NOMO-1 treated with DMSO at 0.1 percent for 48 hours (cell line): ENCODE measurements around the gene SRPK1.

ENCODE experiments used
- DNase-seq: peaks from one replicate; lab custom pipeline; 2025; ENCODE audit not compliant: unreplicated experiment; lab: John Stamatoyannopoulos, UW

Gene SRPK1

GRCh38 chr6:35829306-35829705 is 91.6 kb downstream of the SRPK1 start:
- no peak for DNase-seq

DNA sequence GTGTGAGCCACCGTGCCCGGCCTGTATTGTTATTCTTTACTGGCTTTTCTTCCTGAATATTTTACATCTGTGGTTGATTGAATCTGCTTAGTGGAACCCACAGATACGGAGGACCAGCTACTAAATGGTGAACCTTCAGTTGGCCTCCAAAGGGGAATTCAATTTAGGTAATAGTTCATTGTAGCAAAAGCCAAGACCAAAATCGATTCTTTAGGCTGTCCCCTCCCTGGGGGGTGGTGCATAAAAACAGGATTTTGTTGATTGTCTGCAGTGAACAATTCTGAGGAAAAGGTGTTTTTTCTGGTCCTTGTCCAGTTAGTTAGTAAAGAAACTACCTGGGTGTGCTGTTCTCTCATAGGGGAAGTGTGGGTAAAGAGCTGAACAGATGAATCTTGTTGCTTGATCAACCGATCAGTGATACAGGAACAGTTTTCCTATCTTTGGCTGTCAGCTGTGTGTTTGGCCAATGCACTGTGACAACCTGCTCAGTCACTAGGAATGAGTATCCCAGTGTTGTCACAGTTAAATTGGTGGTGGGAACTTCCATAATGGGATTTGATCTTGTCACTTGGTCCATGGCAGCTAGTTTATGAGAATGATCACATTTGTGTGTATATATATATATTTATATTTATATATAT is 96.2 kb downstream of the SRPK1 start:
- DNase-seq: no peak

DNA sequence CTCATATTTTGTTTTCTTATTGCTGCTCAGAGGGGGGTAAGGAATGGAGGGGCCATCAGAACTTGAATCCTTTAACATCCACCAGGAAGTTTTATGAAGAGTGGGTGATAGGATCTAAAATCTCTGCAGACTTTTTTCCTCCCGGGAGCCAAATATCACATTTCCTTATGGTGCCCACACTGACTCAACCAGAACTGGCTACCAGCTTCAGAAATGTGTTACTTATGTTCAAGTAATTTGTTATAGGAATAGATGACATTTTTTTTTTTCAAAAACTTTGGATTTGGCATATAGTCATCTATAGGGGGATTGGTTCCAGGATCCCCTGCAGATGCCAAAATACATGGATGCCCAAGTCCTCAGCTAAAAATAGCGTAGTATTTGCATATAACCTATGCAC is 97.3 kb downstream of the SRPK1 start:
- no peak for DNase-seq

- DNase-seq: no peak
Measured at GRCh38 chr6:35817515-35817914, 103.4 kb downstream of the SRPK1 start.

DNA sequence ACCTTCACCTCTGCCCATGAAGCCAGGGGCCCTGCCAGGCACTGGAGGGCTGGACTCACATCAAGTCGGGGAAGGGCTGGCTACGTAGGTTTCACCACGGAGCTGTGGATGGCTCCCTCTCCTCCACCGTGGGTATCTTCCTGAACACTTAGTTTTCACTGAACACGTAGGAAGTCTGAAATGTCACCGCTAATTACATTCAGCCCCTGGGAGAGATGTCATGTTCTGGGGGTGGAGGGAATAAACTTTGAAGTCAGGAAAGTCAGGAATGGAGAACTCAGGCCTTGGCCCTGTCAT is 109.3 kb downstream of the SRPK1 start:
- no peak for DNase-seq

GRCh38 chr6:35810971-35811698 is 109.8 kb downstream of the SRPK1 start:
- DNase-seq: no peak

DNA sequence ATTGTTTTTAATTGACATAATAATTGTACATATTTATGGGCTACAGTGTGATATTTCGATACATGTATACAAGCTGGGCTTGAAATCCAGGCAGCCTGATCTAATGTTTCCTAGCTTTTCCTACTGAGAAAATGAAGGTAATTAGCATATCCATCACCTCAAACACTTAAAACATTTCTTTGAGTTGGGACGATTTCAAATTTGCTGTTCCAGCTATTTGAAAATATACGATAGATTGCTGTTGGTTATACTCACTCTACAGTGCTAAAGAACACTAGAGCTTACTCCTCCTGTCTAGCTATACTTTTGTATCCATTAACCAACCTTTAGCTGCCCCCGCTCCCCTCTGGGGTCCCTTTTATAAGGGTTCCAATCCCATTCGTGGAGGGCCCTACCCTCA is 111.1 kb downstream of the SRPK1 start:
- no peak for DNase-seq

DNA sequence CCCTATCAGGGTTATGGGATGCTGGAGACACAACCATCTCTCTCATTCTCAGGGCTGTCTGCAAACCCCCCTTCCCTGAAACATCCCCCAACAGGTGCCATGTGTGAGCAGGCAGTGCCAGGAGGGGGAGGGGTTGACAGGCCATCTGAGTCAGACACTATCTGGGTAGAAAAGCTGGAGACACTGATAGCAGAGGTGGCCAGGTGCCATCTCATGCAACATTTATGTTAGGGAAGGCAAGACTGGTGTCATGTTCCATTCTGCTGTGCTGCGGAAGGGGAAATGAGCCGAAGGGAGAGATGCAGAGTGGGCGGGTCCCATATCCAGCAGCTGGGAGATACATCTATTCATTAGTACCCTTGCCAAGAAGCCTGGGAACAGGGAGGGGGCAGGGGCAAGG is 112.2 kb downstream of the SRPK1 start:
- DNase-seq: no peak

DNA sequence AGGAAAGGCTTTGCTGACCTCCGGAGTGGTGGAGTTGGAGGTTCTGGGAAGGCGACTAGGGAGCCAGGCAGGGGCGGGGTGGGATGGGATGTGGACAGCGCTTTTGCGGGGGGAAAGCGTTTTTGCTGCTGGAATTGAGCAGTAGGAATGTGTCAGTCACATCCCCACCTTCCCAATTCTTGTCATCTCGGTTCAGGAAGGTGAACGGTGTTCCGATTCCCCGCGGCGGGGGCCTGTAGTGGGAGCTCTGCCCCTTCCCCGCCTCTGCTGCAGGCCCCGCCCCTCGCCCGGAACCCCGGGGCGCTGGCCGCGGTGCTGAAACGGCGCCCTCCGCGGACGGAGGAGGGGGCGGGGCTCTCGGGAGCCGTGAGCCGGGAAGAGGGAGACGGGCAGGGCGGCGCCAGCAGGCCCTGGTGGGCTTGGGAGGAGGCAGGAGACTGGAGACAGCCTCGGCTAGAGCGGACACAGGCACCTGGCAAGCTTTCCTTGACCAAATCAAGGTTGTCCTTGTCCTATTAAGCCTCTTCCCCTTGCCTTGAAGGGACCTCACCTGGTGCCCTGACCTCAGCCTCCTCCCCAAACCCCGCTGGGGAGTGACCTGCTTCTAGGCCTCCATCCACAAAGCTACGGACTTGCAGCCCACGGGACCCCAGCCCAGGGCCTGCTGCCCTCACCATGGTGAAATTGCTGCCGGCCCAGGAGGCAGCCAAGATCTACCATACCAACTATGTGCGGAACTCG is 115.7 kb downstream of the SRPK1 start, which contains the start of gene LHFPL5:
Gene LHFPL5 (plus strand): TSS at position 357 of the 741 bp plus-strand sequence. CDS start 319 bp downstream, at position 676.
- peak; percentile 17 for DNase-seq

DNA sequence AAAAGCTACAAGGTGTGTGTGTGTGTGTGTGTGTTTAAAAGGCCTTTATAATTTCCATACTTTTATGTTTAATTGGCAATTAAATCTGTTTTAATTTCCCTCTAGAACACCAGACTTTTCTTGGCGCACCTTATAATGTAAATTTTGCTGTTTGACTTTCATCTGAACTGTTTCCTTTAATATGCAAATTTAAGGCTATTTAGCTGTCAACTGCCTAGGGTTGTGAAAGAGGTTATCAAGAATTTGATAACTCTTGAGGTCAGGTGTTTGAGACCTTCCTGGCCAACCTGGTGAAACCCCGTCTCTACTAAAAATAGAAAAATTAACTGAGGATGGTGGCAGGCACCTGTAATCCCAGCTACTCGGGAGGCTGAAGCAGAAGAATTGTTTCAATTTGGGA is 119.8 kb downstream of the SRPK1 start:
- no peak for DNase-seq

DNA sequence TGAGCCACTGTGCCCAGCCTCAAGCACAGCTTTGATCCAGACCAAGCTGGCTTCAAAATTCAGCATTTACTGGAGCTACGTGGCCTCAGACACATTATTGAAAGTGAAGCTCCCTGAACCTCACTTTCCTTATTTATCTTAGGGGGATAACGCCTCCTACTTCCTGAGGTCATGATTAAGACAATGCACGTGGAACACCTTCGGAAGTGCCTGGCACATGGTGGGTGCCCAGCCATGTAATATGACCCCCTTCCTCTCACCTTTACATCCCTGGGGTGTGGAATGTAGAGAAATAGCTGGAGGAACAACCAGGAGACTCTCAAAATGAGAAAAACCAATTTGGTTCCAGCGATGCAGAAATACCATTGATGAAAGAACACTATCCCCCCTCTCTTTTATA is 122.2 kb downstream of the SRPK1 start:
- DNase-seq: no peak

DNA sequence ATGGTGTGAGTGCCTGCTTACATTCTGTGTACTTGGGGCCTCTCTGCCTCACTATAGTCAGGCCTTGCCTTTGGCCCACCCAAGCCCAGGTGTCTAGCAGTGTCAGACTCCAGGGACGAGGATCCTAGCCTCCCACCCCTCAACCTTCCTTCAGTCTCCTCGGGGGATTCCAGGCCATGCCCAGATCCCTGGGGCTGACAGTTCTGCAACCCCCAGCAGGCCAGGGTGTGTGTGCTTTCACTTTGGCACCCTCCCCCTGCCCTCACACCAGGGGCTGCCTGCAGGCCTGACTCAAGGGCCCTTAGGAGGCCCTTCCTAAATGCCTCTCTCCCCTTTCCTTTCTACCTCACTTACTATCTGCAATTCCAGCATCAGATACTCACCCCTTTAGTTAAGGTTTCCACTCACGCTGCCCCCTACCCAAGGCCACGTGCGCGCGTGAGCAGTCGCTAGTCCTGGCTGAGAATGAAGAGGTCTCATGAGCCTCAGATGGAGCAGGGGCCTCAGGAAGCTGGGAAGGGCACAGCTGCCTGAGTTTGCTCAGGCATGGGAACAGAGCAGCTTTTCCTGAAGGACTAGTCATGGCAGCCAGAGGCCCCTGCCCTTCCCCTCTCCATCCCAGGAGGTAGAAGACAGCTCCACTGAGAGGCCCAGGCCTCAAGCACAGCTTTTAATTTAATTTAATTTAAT is 122.9 kb downstream of the SRPK1 start:
- DNase-seq: no peak

DNA sequence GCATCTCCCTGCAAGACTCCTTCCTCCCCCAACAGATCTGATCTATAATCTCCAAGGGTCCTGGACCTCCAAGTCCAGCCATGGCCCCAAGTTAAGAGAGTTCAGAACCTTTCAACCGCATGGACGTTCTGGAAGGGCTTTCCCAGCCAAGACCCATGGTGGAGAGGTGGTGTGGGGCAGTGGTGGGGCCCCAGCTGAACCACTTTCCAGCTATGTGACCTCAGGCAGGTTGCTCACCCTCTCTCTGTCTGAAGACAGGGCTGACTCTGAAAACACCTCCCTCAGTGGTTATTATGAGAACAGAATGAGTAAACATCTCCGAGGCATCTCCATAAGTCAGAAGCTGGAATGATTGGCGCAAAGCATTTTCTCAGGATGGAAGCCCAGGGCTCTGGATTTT is 124.7 kb downstream of the SRPK1 start:
- no peak for DNase-seq

- no peak for DNase-seq
Measured at GRCh38 chr6:35795453-35796071, 125.3 kb downstream of the SRPK1 start.

- DNase-seq: no peak
Measured at GRCh38 chr6:35794536-35795452, 126.1 kb downstream of the SRPK1 start.

DNA sequence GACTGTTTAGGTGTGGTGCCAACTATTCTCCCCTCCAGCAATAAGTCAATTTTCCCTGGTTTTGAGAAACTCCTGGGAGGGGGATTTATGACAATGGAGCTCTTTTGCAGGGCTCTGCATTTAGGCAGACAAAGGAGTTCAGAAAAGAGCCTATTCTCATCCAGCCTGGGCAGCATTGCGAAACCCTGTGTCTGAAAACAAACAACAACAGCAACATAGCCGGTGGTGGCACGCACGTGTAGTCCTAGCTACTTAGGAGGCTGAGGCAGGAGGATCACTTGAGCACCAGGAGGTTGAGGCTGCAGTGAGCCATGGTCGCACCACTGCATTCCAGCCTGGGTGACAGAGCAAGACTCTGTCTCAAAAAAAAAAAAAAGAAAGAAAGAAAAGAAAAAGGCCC is 130.2 kb downstream of the SRPK1 start:
- DNase-seq: no peak

DNA sequence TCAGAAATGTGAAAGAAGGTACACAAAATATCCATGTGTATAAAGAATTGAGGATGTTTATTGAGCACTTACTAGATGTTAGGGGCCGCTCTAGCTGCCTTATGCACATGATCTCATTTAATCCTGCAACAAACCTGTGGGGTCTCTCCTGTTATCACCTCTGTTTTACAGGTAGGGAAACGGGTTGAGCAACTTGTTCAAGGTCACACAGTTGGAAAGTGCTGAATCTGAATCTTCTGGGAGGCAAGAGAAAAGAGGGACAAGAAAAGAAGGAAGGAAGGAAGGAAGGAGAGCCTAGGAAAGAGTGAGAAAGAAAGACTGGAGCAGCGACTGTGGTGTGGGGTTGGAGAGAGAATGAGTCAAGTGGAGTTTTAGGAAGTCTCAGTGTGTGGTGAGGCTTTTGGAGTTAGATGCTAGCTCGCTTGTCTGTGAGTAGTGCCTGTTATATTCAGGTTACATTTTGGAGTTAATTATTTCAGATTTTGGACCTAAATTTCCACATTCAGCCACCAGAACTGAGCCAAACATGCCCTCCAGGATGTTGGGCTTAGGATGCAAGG is 132.4 kb downstream of the SRPK1 start:
- DNase-seq: no peak

- DNase-seq: no peak
Measured at GRCh38 chr6:35787266-35788218, 133.4 kb downstream of the SRPK1 start.

GRCh38 chr6:35786810-35787209 is 134.1 kb downstream of the SRPK1 start:
- DNase-seq: no peak
